OCI-LY7 (cell line): Measurements from ENCODE around the gene LIMD2. TPM values are rescaled to one million over a fixed set of nuclear protein-coding genes. Genes with fewer than 3 reads are reported as not detected.

ENCODE experiments used
- BruUV-seq: library from RNA; stranded (reverse); fragments of 400-500 nt; replicated peaks from 2 replicates; lab custom pipeline; 2021; lab: Mats Ljungman, UMichigan
- CTCF ChIA-PET: fragments of 300-600 bp; sonication (Branson Sonifier 250); formaldehyde crosslinking; loops from one replicate; lab custom pipeline; 2022; ENCODE audit warnings: antibody characterized with exemption; ENCODE audit not compliant: unreplicated experiment; lab: Charles Lee
- POLR2A ChIA-PET: fragments of 300-600 bp; sonication (Branson Sonifier 250); formaldehyde crosslinking; loops from one replicate; lab custom pipeline; 2022; ENCODE audit warnings: antibody characterized with exemption; lab: Charles Lee
- DNase-seq: peaks from one replicate; pipeline ENCODE4 v3.0.0-alpha.2; 2015; ENCODE audit warnings: low spot score
- H2AFZ ChIP-seq: fragments of 200-600 bp; sonication (generic), shearing (Covaris generic); 2 replicates; pipeline ENCODE4 v1.6.1; 2014; ENCODE audit warnings: mild to moderate bottlenecking, antibody characterized with exemption, low read length, moderate library complexity
- H3K27ac ChIP-seq: fragments of 200-600 bp; sonication (generic); 2 replicates; pipeline ENCODE4 v1.5.1; 2014; ENCODE audit warnings: mixed run types, low read depth, mild to moderate bottlenecking, moderate library complexity, low read length, inconsistent platforms; ENCODE audit not compliant: poor library complexity, severe bottlenecking
- H3K36me3 ChIP-seq: fragments of 200-600 bp; sonication (generic); 2 replicates; pipeline ENCODE4 v1.6.1; 2014; ENCODE audit warnings: mild to moderate bottlenecking, antibody characterized with exemption, low read length, moderate library complexity, mixed read lengths; ENCODE audit not compliant: insufficient read depth
- H3K4me1 ChIP-seq: fragments of 200-600 bp; sonication (generic); 2 replicates; pipeline ENCODE4 v1.5.1; 2014; ENCODE audit warnings: mild to moderate bottlenecking, low read length; ENCODE audit not compliant: insufficient read depth, poor library complexity, severe bottlenecking
- H3K4me2 ChIP-seq: fragments of 200-600 bp; sonication (generic); 2 replicates; pipeline ENCODE4 v1.6.1; 2014; ENCODE audit warnings: mild to moderate bottlenecking, low read length
- H3K4me3 ChIP-seq: fragments of 200-600 bp; sonication (generic); 2 replicates; pipeline ENCODE4 v1.5.1; 2014; ENCODE audit warnings: mild to moderate bottlenecking, low read depth, low read length; ENCODE audit not compliant: poor library complexity, severe bottlenecking
- H3K79me2 ChIP-seq: fragments of 200-600 bp; sonication (generic); 2 replicates; pipeline ENCODE4 v1.6.1; 2016; ENCODE audit warnings: low read depth, mild to moderate bottlenecking, low read length, moderate library complexity, mixed read lengths; ENCODE audit not compliant: insufficient read depth
- H3K9me2 ChIP-seq: fragments of 200-600 bp; sonication (generic); 2 replicates; pipeline ENCODE4 v1.6.1; 2016; ENCODE audit warnings: mild to moderate bottlenecking, low read length, mixed read lengths; ENCODE audit not compliant: insufficient read depth
- H3K9me3 ChIP-seq: fragments of 200-600 bp; sonication (generic); 2 replicates; pipeline ENCODE4 v1.6.1; 2014; ENCODE audit warnings: mild to moderate bottlenecking, mixed run types, low read length, mixed read lengths
- H4K20me1 ChIP-seq: fragments of 200-600 bp; sonication (generic); 2 replicates; pipeline ENCODE4 v1.6.1; 2014; ENCODE audit warnings: mild to moderate bottlenecking, antibody characterized with exemption, low read length, moderate library complexity, mixed read lengths; ENCODE audit not compliant: insufficient read depth
- CTCF ChIP-seq: fragments of 200-600 bp; sonication (generic); conservative IDR thresholded peaks from 2 replicates; pipeline ENCODE4 v1.5.1; 2014; ENCODE audit warnings: mild to moderate bottlenecking, antibody characterized with exemption, low read length, moderate library complexity, mixed read lengths
- EZH2phosphoT487 ChIP-seq: fragments of 200-600 bp; sonication (generic); IDR thresholded peaks from 2 replicates; pipeline ENCODE4 v1.6.1; 2018; ENCODE audit warnings: low read depth, borderline replicate concordance, mild to moderate bottlenecking, mixed run types, antibody characterized with exemption, low read length, moderate library complexity, mixed read lengths
- intact Hi-C: fragments of 100-400 bp; cut with micrococcal nuclease; formaldehyde crosslinking; loops from one replicate; pipeline ENCODE4 v1.10.0; 2022; ENCODE audit not compliant: unreplicated experiment
- total RNA-seq, 2 experiments: library from RNA; depleted of rRNA in 1 of 2; stranded (reverse); fragments of >200 nt in 1 of 2; shearing (Covaris generic) in 1 of 2; gene quantifications; 2 replicates each; pipeline ENCODE4 v1.2.3, GENCODE V29; 2014 to 2022

The LIMD2 gene
- total RNA-seq, 2 experiments from 2014 or later = 286 to 406 TPM

- peak overlapping the region; percentile 99 for H3K4me2 ChIP-seq
- intact Hi-C loops = loop anchor here (1.0 to 5.0 kb wide), 4 partner anchors 97 to 268 kb away; partner anchors contain the start of genes CD79B, FTSJ3 and PSMC5
- peaks cover 23% of the 10 kb centered on the region for H3K79me2 ChIP-seq
- H3K36me3 ChIP-seq = peaks cover 70% of the 10 kb centered on the region
- H3K9me2 ChIP-seq = no peaks in the 10 kb centered on the region
- peaks cover 38% of the 10 kb centered on the region for H3K4me1 ChIP-seq
- no peak overlapping the region for H2AFZ ChIP-seq
- H3K4me3 ChIP-seq = no peak overlapping the region
- CTCF ChIA-PET = no interaction called here
- H3K27ac ChIP-seq = peak overlapping the region; percentile 95
- POLR2A ChIA-PET = interaction anchor here (0.6 to 1.8 kb wide), 6 partner anchors 12 to 1519 kb away, joined by 5 to 10 read pairs (median 6); no protein-coding TSS in a partner anchor
- no TSS peak for BruUV-seq
- H4K20me1 ChIP-seq = peaks cover 11% of the 10 kb centered on the region; the same call in 1 of the 2 replicates
- peak; percentile 32 for DNase-seq
- no peak for TF ChIP-seq CTCF
- no peak for TF ChIP-seq EZH2phosphoT487
- no peaks in the 10 kb centered on the region for H3K9me3 ChIP-seq
Observed at GRCh38 chr17:63694950-63695773, 4.8 kb downstream of the LIMD2 start.

DNA sequence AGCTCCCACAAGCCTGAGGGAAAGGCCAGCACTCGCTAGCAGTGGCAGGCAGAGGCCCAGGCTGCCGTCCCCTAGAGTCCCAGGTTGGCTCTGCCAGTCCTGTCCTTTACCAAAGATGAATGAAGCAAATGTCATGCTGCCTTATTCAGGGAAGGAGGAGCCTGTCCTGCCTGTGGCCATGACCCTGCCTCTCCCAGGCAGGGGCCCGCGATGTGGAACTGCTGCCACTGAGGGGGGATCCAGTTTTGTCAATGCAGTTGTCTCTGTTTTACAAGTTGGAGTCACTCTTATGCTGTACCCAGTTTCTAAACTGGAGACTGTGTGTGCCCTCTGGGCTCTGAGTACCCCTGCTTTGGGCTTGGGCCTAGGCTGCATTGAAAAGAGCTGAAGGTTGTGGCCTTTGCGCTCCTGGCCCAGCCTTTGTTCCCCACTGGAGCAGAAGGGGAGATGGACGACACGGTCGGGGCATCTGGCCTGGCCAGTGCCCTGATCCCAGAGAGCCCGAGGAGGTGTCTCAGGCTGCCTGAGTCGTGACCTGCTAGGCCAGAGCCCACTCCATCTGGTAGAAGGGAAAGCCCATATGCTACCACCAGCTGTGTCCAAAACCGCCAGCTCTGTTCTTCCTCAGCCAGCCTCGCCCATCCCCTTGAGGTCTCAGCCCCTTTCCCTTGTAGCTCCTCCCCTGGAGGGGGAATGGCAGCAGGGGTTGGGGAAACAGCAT is 5.5 kb downstream of the LIMD2 start:
- BruUV-seq = no TSS peak
- H2AFZ ChIP-seq = no peak overlapping the region
- peak; percentile 37 for DNase-seq
- peaks cover 78% of the 10 kb centered on the region for H3K36me3 ChIP-seq
- peaks cover 11% of the 10 kb centered on the region; the same call in 1 of the 2 replicates for H4K20me1 ChIP-seq
- no peak overlapping the region for H3K4me3 ChIP-seq
- CTCF ChIA-PET = no interaction called here
- H3K79me2 ChIP-seq = peaks cover 23% of the 10 kb centered on the region
- H3K4me2 ChIP-seq = no peak overlapping the region; the same call in 1 of the 2 replicates
- TF ChIP-seq CTCF = no peak
- TF ChIP-seq EZH2phosphoT487 = no peak
- H3K9me3 ChIP-seq = no peaks in the 10 kb centered on the region
- POLR2A ChIA-PET = interaction anchor here (0.6 to 1.8 kb wide), 7 partner anchors 8 to 1518 kb away, joined by 3 to 10 read pairs (median 6); no protein-coding TSS in a partner anchor
- H3K4me1 ChIP-seq = peaks cover 38% of the 10 kb centered on the region
- intact Hi-C loops = no loop called here
- H3K9me2 ChIP-seq = no peaks in the 10 kb centered on the region
- H3K27ac ChIP-seq = peak overlapping the region; percentile 95
